ENCODE results near the gene FOXI1. TPM values are rescaled to one million over a fixed set of nuclear protein-coding genes. Genes with fewer than 3 reads are reported as not detected.

Gene FOXI1
- total RNA-seq, 1 donor from 2014 or later, result not detected

DNA sequence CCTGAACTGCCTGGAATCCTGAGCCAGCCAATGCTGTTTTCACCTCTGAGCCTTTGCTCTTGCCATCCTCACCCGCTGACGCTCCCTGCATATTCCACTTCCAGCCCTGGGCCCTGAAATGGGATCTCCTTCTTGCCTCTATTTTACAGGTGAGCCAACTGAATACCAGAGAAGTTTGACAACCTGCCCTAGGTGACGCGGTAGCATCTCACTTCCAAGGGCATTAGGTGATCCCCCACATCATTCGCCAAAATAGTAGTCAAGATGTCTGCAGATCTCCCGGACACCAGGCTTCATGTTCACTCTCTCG, 43.5 kb downstream of the FOXI1 start:
- no peak for DNase-seq (ENCODE audit: low read depth)
- Histone ChIP-seq H3K36me3 (ENCODE audit: control insufficient read depth, insufficient read depth, low read length) (no peaks in the 10 kb centered on the region), H3K4me3 (ENCODE audit: low read depth, low read length) (no peak overlapping the region), H3K27me3 (ENCODE audit: control insufficient read depth, insufficient read depth, low read length) (no peaks in the 10 kb centered on the region)
- TF ChIP-seq CTCF (IDR thresholded peaks at IDR 0.05; ENCODE audit: insufficient read depth, low read length, poor library complexity, severe bottlenecking), result no peak

DNA sequence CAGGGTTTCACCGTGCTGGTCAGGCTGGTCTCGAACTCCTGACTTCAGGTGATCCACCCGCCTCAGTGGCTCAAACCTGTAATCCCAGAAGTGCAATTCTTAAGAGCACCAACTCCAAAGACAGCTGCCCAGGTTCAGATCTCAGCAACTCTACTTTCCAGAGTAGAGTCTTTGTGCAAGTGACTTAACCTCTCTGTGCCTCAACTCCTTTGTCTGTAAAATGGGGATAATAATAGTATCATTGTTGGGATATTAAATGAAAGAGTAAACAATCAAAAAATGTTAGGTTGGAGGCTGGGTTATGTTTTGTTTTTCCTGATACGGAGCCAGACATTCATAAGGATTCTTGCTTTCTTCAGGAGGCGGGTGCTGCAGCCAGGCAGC, 45.0 kb downstream of the FOXI1 start:
- TF ChIP-seq CTCF (IDR thresholded peaks at IDR 0.05; ENCODE audit: insufficient read depth, low read length, poor library complexity, severe bottlenecking), result no peak
- DNase-seq (ENCODE audit: low read depth), result no peak

DNA sequence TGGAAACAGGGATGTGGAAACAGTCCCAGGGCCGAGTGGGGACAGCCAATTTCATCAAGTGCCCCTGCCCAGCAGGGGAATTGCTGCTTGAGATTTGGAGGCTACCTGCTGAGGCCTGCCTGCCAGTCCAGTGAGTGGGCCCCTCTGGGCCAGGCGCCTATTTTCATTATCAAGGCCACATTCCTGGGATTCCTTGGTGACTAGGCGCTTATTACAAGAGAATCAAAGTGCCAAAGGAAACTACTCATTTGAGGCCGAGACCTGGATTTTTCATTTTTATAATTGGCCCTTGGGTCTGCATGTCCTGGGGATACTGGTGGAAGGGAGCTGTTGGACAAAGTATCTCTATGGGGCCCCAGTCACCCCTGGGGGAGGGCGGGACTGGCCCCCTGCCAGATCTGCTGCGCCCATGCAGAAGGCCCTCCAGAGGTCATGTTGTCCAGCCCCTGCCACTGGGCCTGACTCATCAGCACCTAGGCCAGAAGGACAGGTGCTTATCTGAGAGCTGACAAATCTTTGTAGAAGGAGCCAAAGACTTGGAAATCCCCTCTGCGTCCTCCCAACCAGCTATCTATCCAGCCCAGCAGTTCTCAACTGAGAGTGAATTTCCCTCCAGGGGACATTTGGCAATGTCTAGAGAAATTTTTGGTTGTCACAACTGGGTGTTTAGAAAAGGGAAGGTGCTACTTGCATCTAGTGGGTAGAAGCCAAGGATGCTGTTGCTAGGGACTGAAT, 45.6 kb downstream of the FOXI1 start:
- no peak for TF ChIP-seq CTCF (IDR thresholded peaks at IDR 0.05; ENCODE audit: insufficient read depth, low read length, poor library complexity, severe bottlenecking)
- H3K4me3 ChIP-seq (ENCODE audit: low read depth, low read length), result no peak overlapping the region
- peak; percentile 65 for DNase-seq (ENCODE audit: low read depth)
- no peaks in the 10 kb centered on the region for H3K36me3 ChIP-seq (ENCODE audit: control insufficient read depth, insufficient read depth, low read length)
- no peaks in the 10 kb centered on the region for H3K27me3 ChIP-seq (ENCODE audit: control insufficient read depth, insufficient read depth, low read length)

More for the DNA sequence above, 45.0 kb downstream of the FOXI1 start:
- no peak overlapping the region for H3K4me3 ChIP-seq (ENCODE audit: low read depth, low read length)
- H3K27me3 ChIP-seq (ENCODE audit: control insufficient read depth, insufficient read depth, low read length), result no peaks in the 10 kb centered on the region
- H3K36me3 ChIP-seq (ENCODE audit: control insufficient read depth, insufficient read depth, low read length), result no peaks in the 10 kb centered on the region

- no peak for DNase-seq (ENCODE audit: low read depth)
- Histone ChIP-seq H3K27me3 (ENCODE audit: control insufficient read depth, insufficient read depth, low read length) (no peaks in the 10 kb centered on the region), H3K4me3 (ENCODE audit: low read depth, low read length) (no peak overlapping the region), H3K36me3 (ENCODE audit: control insufficient read depth, insufficient read depth, low read length) (no peaks in the 10 kb centered on the region)
- TF ChIP-seq CTCF (IDR thresholded peaks at IDR 0.05; ENCODE audit: insufficient read depth, low read length, poor library complexity, severe bottlenecking), result no peak
Observed at GRCh38 chr5:170152767-170153166, 47.1 kb downstream of the FOXI1 start.

GRCh38 chr5:170154297-170154696, 48.6 kb downstream of the FOXI1 start:
- TF ChIP-seq CTCF (IDR thresholded peaks at IDR 0.05; ENCODE audit: insufficient read depth, low read length, poor library complexity, severe bottlenecking), result no peak
- no peak for DNase-seq (ENCODE audit: low read depth)
- H3K36me3 ChIP-seq (ENCODE audit: control insufficient read depth, insufficient read depth, low read length), result no peaks in the 10 kb centered on the region
- no peak overlapping the region for H3K4me3 ChIP-seq (ENCODE audit: low read depth, low read length)
- H3K27me3 ChIP-seq (ENCODE audit: control insufficient read depth, insufficient read depth, low read length), result no peaks in the 10 kb centered on the region

- DNase-seq (ENCODE audit: low read depth), result no peak
- H3K27me3 ChIP-seq (ENCODE audit: control insufficient read depth, insufficient read depth, low read length), result no peaks in the 10 kb centered on the region
- H3K36me3 ChIP-seq (ENCODE audit: control insufficient read depth, insufficient read depth, low read length), result no peaks in the 10 kb centered on the region
- TF ChIP-seq CTCF (IDR thresholded peaks at IDR 0.05; ENCODE audit: insufficient read depth, low read length, poor library complexity, severe bottlenecking), result no peak
- H3K4me3 ChIP-seq (ENCODE audit: low read depth, low read length), result no peak overlapping the region
Observed at GRCh38 chr5:170154744-170155143, 49.0 kb downstream of the FOXI1 start.
